HL-60/S4 treated with phorbol 12-myristate 13-acetate at 8.2 ng/mL for 4 days and 3 days (cell line): ENCODE measurements around the gene SP7.

ENCODE experiments used
- in situ Hi-C: fragments of 300-500 bp; cut with MboI; formaldehyde crosslinking; loops from 2 replicates; pipeline ENCODE4 v1.15.0; 2022; ENCODE audit warnings: low sequenced_read_pairs

Gene SP7

GRCh38 chr12:53324113-53324778, 11.9 kb downstream of the SP7 start:
- in situ Hi-C loops, result no loop called here

- in situ Hi-C loops, result no loop called here
Measured at GRCh38 chr12:53320352-53321195, 15.6 kb downstream of the SP7 start.

- in situ Hi-C loops, result no loop called here
Measured at GRCh38 chr12:53313996-53314395, 22.2 kb downstream of the SP7 start.

GRCh38 chr12:53308276-53308675, 27.9 kb downstream of the SP7 start:
- in situ Hi-C loops, result no loop called here

GRCh38 chr12:53306826-53307225, 29.3 kb downstream of the SP7 start:
- in situ Hi-C loops, result no loop called here

- in situ Hi-C loops, result no loop called here
Measured at GRCh38 chr12:53302903-53303302, 33.3 kb downstream of the SP7 start.

GRCh38 chr12:53300187-53300586, 36.0 kb downstream of the SP7 start:
- in situ Hi-C loops, result no loop called here

- in situ Hi-C loops, result loop anchor here (5.0 to 25.0 kb wide), 2 partner anchors 87 to 237 kb away; partner anchors contain the start of gene TNS2
Measured at GRCh38 chr12:53299454-53300180, 36.5 kb downstream of the SP7 start, which contains the start of gene MYG1. Gene MYG1 (plus strand): TSS chr12:53299695. CDS start chr12:53299738, 43 bp downstream.

GRCh38 chr12:53299101-53299453, 37.1 kb downstream of the SP7 start:
- in situ Hi-C loops, result loop anchor here (5.0 to 25.0 kb wide), 2 partner anchors 87 to 237 kb away; partner anchors contain the start of gene TNS2

- in situ Hi-C loops, result loop anchor here (5.0 to 25.0 kb wide), 2 partner anchors 86 to 236 kb away; partner anchors contain the start of gene TNS2
Measured at GRCh38 chr12:53298164-53298563, 38.0 kb downstream of the SP7 start.

- in situ Hi-C loops, result loop anchor here (5.0 to 25.0 kb wide), 2 partner anchors 85 to 235 kb away; partner anchors contain the start of gene TNS2
Measured at GRCh38 chr12:53297106-53297505, 39.0 kb downstream of the SP7 start.

GRCh38 chr12:53295891-53296219, 40.3 kb downstream of the SP7 start:
- in situ Hi-C loops, result loop anchor here (5.0 to 25.0 kb wide), 2 partner anchors 84 to 234 kb away; partner anchors contain the start of gene TNS2

- in situ Hi-C loops, result loop anchor here (5.0 to 25.0 kb wide), 2 partner anchors 83 to 233 kb away; partner anchors contain the start of gene TNS2
Measured at GRCh38 chr12:53295070-53295890, 40.9 kb downstream of the SP7 start, which contains the start of gene PFDN5. Gene PFDN5 (plus strand): TSS chr12:53295542. CDS start chr12:53295568, 26 bp downstream.

- in situ Hi-C loops, result loop anchor here (25.0 kb wide), 1 partner anchor 230 kb away; the partner anchor contains the start of gene TNS2
Measured at GRCh38 chr12:53292426-53292825, 43.7 kb downstream of the SP7 start.

GRCh38 chr12:53290661-53291060, 45.5 kb downstream of the SP7 start:
- in situ Hi-C loops, result loop anchor here (25.0 kb wide), 1 partner anchor 228 kb away; the partner anchor contains the start of gene TNS2

GRCh38 chr12:53289891-53290290, 46.3 kb downstream of the SP7 start:
- in situ Hi-C loops, result loop anchor here (25.0 kb wide), 1 partner anchor 228 kb away; the partner anchor contains the start of gene TNS2

- in situ Hi-C loops, result loop anchor here (25.0 kb wide), 1 partner anchor 226 kb away; the partner anchor contains the start of gene TNS2
Measured at GRCh38 chr12:53288322-53288721, 47.8 kb downstream of the SP7 start.

- in situ Hi-C loops, result loop anchor here (25.0 kb wide), 1 partner anchor 225 kb away; the partner anchor contains the start of gene TNS2
Measured at GRCh38 chr12:53287741-53288216, 48.4 kb downstream of the SP7 start.

- in situ Hi-C loops, result loop anchor here (25.0 kb wide), 1 partner anchor 224 kb away; the partner anchor contains the start of gene TNS2
Measured at GRCh38 chr12:53286448-53286847, 49.7 kb downstream of the SP7 start.
